K562 (cell line): ENCODE results near the gene DYRK4. TPM values are rescaled to one million over a fixed set of nuclear protein-coding genes. Genes with fewer than 3 reads are reported as not detected.

Source experiments
- CBFB ChIP-seq: sonication (generic); formaldehyde crosslinking; IDR thresholded peaks from 2 replicates; pipeline ENCODE4 v1.4.0; 2020; ENCODE audit warnings: mild to moderate bottlenecking, missing genetic modification reagents
- PPARD ChIP-seq: fragments of 250-450 bp; sonication (Bioruptor Pico); IDR thresholded peaks from 2 replicates; pipeline ENCODE4 v1.8.0; 2022; ENCODE audit warnings: inconsistent platforms, mild to moderate bottlenecking, moderate library complexity
- TCFL5 ChIP-seq: fragments of 250-450 bp; sonication (Bioruptor Pico); conservative IDR thresholded peaks from 2 replicates; pipeline ENCODE4 v1.6.1; 2021; ENCODE audit warnings: mild to moderate bottlenecking, moderate library complexity, matching md5 sums
- TEAD2 ChIP-seq: fragments of 450-650 bp; IDR thresholded peaks from 2 replicates; pipeline ENCODE4 v1.6.1; 2016; ENCODE audit warnings: missing genetic modification characterization, control low read depth, missing compliant biosample characterization
- YY1 ChIP-seq, 3 experiments: IDR thresholded peaks; 2 replicates each; pipeline ENCODE4 v1.6.1; 2011; ENCODE audit warnings: low read length in 2 of 3, mild to moderate bottlenecking in 2 of 3, moderate library complexity in 2 of 3, borderline replicate concordance in 1 of 3, control low read depth in 1 of 3, low read depth in 1 of 3; ENCODE audit not compliant: insufficient read depth in 3 of 3, insufficient replicate concordance in 2 of 3, control insufficient read depth in 1 of 3, insufficient read length in 1 of 3; ENCODE audit errors: extremely low read depth in 1 of 3
- ZBTB17 ChIP-seq: fragments of 450-650 bp; formaldehyde crosslinking; IDR thresholded peaks from 2 replicates; pipeline ENCODE4 v1.4.0; 2020; ENCODE audit warnings: mild to moderate bottlenecking
- ZHX1 ChIP-seq: fragments of 150-350 bp; conservative IDR thresholded peaks from 2 replicates; pipeline ENCODE4 v1.6.1; 2014; ENCODE audit warnings: low read length
- ZNF584 ChIP-seq: fragments of 200-800 bp; sonication (Bioruptor generic); IDR thresholded peaks from 2 replicates; pipeline ENCODE4 v1.6.1; 2016; ENCODE audit warnings: low read depth, mild to moderate bottlenecking, missing genetic modification characterization, missing compliant biosample characterization
- polyA plus RNA-seq, 8 experiments: library from polyadenylated mRNA; depleted of rRNA in 4 of 8; stranded (reverse) in 5 of 8; unstranded in 3 of 8; fragments of >200 nt; fragmentation: Nextera tagmentation in 2 of 8; fragmentation: Illumina TruSeq in 1 of 8; extraction: Ambion mirVana in 2 of 8; extraction: Trizol in 1 of 8; gene quantifications; 2 replicates each; pipeline versions ENCODE4 v1.2.1 to v1.2.3, GENCODE V29; 2011 to 2014; ENCODE audit warnings: inconsistent platforms in 1 of 8, missing spikeins in 1 of 8
- total RNA-seq, 7 experiments: library from RNA; depleted of rRNA in 6 of 7; stranded (reverse); fragments of >200 nt in 6 of 7; fragmentation: Illumina TruSeq in 2 of 7; extraction: Trizol in 2 of 7; gene quantifications; 2 replicates each; pipeline versions ENCODE4 v1.2.1 to v1.2.3, GENCODE V29; 2011 to 2021; ENCODE audit warnings: low replicate concordance in 1 of 7
- TF ChIP-seq, protein P1 (sequence below): fragments of 450-650 bp; formaldehyde crosslinking; IDR thresholded peaks from 2 replicates; pipeline ENCODE4 v1.4.0; 2022; ENCODE audit warnings: missing genetic modification characterization

DYRK4 gene
- total and polyA plus RNA-seq, 9 of the 15 experiments (the other 6 are each of a cell fraction or from before 2014, with no cell fraction given), result 13.4 to 37.4 (median 22.2) TPM

GRCh38 chr12:4607056-4607455 lies 45.0 kb downstream of the DYRK4 start (continued):
- TF ChIP-seq, protein P1, sequence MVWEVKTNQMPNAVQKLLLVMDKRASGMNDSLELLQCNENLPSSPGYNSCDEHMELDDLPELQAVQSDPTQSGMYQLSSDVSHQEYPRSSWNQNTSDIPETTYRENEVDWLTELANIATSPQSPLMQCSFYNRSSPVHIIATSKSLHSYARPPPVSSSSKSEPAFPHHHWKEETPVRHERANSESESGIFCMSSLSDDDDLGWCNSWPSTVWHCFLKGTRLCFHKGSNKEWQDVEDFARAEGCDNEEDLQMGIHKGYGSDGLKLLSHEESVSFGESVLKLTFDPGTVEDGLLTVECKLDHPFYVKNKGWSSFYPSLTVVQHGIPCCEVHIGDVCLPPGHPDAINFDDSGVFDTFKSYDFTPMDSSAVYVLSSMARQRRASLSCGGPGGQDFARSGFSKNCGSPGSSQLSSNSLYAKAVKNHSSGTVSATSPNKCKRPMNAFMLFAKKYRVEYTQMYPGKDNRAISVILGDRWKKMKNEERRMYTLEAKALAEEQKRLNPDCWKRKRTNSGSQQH (CRISPR knock-in tag), result no peak
- no peak for TF ChIP-seq YY1 (IDR thresholded peaks at IDR 0.05; ENCODE audit: borderline replicate concordance in 1 of 3, control insufficient read depth in 1 of 3, extremely low read depth in 1 of 3, insufficient read depth in 3 of 3, insufficient read length in 1 of 3, insufficient replicate concordance in 2 of 3, low read depth in 1 of 3, low read length in 2 of 3)
- no peak for TF ChIP-seq ZHX1
- no peak for TF ChIP-seq ZBTB17 (CRISPR knock-in tag)
- TF ChIP-seq TCFL5 (CRISPR knock-in tag), result no peak
- TF ChIP-seq ZNF584 (CRISPR knock-in tag), result no peak
- no peak for TF ChIP-seq TEAD2
- no peak for TF ChIP-seq PPARD (CRISPR knock-in tag)
- no peak for TF ChIP-seq CBFB (CRISPR knock-in tag)
